ELF-1 (cell line): ENCODE results near the gene STK32C.
"Not testable (repeated sequence)": the region's sequence is repeated elsewhere in the genome, so short reads cannot be mapped to it uniquely, and the experiment has no call there.

Source experiments
- DNase-seq: peaks from one replicate; pipeline ENCODE4 v3.0.0-alpha.2; 2016; ENCODE audit warnings: low read depth, low spot score

Gene STK32C

DNA sequence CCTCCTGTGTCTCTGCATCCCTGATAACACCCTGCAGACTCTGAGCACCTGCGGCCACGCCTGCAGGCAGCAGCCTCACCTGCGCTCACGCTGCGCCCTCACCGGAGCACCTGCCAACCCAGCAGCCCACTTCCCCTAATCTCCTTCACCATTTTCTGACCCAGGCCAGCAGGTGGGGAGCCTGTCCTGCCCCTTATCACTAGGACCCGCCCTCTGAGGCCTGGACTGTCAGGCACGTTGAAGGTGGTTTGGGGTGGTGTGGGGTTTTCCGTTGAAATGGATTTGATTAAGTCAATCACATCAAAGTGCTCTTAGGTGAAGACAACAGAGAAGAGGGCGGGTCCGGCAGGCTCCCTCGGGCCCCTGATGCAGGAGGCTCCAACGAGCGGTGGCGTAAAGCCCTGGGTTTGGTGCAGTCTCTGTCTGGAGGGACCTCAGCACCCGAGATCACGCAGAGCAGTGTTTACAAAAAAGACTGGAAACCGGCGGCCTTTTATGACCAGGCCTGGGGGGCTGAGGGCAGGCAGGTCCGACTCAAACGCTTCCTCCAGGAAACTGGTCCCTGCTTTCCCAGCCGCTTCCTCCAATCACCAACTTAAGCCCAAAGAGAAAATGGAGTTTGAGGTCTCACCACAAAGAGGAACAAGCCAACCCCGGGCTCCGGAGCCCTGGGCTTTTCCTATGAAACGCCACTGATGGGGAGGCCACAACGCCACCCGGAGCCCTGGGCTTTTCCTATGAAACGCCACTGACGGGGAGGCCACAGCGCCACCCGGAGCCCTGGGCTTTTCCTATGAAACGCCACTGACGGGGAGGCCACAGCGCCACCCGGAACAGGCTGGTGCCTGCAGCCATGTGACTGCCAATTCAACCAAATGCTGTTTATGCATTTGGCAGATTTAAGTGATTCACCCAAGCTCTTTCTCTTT, 75.5 kb downstream of the STK32C start:
- DNase-seq: no peak

DNA sequence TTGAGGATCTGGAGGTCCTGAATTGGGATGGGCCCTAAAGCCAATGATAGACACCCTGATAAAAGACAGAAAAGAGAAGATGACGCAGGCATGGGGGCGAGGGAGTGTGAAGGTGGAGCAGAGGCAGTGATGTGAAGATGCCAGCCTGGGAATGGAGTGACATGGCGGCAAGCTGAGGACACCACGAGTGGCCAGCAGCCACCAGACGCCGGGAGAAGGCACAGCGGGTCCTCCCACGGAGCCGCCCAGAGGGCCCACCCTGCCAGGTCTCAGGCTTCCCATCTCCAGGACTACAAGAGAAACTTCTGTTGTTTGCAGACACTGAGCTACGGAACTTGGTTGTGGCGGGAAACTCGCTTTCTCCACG, 76.1 kb downstream of the STK32C start:
- no peak for DNase-seq

DNA sequence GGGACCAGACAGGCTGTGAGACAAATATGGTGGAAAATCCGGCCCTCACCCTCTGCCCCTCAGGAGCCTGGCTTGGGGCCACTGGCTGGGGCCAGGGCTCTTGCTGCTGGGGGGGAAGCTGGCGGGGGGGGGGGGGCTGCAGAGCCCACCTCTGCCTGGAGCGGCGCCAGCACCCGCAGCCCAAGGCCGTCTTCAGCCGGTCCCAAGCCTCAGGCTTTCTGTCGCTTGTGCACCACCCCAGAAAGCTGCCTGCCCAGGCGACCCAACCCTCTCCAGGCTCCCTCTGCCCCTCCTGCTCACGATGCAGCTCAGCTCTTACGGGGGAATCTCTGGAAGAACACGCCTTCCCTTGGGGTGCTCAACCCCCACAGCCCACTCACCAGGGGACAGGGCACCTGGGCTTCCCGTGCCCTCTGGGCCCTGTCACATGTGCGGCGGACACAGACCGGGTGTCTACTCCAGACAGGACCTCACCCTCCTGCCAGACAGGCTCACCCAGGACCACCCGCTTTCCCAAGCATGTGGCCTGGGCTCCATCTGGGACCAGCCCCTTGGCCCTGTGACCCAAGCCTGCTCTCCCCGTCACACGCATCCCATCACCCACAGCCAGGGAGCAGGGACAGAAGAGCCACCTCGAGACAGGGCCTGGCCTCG, 77.1 kb downstream of the STK32C start:
- no peak for DNase-seq

DNA sequence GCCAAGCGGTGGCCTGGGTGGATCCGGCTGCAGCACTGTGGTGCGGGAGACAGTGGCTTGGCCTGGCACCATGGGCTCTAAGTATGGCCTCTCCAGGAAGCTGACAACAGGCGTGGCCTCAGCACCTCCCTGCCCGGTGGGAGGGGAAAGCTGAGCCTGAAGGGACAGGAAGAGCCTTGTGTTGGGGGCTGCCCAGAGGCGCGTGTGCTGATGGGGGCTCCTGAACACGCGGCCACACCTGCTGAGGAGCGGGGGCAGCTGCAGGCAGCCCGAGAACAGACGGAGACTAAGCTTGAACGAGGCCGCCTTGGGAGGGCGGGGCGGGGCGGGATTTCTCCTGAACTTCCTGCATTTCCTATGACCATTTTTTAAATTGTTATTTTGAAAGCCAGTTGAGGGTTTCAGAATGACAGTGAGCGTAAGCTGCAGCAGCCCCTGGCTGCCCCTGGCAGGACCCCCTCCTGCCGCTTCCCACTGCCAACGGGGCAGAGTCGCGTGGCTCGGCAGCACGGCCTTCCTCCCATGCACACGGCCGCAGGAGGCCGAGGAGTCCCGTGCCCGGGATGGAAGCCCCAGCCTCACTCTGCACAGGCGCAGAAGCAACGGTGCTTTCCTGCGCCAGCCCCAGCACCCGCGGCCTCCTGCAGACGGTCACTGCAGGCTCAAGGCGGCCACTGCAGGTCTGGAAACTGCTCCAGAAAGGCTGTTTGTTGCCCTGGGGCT, 77.8 kb downstream of the STK32C start:
- peak; percentile 88 for DNase-seq

DNA sequence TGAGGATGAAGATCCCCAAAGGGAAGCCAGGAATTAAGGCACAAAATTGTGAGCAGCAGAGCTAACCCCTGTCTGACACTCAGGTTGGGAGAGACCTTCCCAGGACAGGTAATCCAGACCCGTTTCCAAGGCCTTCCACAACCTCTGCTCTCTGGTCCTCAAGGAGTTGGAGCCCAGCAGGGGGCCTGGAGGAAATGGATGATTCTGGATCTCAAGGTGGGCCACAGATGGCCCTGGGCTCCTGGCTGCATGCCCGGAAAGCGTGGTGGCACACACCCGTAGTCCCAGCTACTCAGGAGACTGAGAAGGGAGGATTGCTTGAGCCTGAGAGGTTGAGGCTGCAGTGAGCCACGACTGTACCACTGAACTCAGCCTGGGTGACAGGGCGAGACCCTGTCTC, 78.7 kb downstream of the STK32C start:
- no peak for DNase-seq

DNA sequence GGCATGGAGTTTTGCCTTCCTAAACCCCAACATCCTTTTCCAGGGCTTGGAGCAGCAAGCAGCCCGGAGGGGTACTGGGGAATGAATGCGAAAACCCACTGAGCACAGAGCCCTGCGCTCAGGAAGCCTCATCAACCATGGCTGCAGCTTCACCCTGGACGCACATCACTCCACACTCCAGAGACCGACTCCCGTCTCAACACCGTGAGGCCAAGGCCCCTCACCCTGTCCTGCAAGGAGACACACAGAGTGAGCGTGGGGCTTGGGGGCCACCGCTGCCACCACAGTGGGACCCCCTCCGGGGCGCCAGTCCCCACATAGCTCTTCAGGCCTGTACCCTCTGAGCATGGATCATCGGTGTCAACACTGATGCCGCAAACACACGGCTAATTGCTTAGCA, 79.1 kb downstream of the STK32C start:
- no peak for DNase-seq

DNA sequence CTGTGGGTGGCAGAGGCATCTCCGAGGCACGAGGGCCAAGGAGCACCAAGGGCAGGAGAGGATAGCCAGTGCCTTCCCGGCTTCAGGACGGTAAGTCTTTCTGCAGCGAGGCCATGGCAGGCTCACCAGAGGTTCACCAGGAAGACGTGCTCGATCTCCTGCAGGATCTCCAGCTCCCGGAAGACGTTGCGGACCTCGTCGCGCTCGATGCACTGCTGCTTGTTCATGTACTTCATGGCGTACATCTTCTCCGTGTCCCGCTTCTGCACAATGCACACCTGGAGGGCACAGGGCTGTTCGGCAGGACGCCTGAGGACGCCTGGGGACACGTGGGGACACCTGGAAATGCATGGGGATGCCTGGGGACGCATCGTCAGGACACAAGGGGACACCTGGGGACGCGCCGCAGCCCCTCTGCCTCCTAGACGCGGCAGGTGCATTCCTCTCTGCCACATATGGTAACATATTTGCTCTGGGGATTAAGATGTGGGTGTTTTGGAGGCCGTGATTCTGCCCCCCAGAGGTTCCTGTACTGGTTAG, 79.8 kb downstream of the STK32C start:
- DNase-seq: no peak

DNA sequence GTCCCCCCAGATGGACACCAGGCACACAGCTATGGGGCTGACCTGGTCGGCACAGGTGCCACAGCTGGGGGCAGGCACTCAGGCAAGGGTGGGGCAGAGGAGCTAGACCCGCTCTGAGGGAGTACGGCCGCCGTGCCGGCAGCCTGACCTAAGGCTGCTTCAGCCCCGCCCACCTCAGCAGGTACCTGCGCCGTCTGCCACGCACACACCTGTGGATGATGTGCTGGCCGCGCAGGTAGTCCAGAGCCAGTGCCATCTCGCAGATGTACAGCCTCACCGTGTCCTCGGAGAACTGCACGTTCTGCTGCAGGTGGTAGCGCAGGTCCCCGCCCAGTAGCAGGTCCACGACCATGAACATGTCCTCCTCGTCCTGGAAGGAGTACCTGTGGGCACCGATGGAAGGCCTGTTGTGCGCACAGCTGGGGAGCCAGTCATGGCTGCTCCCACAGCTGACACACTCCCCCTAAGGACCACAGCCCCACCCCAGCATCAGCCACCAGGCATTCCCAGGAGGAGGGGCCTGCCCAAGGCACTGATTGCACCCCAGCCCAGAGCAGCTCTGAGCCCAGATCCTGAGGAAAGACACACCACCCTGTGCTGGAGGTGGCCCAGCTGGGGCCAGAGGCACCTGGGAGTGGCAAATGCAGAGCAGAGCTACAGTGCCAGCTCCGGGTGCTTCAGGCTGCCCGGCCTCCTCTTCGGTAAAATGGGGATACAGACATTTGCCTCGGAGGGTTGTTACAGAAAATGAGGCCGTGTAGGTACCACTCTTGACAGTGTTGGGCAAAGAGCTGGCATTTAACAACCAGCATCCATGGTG, 81.0 kb downstream of the STK32C start:
- no peak for DNase-seq

DNA sequence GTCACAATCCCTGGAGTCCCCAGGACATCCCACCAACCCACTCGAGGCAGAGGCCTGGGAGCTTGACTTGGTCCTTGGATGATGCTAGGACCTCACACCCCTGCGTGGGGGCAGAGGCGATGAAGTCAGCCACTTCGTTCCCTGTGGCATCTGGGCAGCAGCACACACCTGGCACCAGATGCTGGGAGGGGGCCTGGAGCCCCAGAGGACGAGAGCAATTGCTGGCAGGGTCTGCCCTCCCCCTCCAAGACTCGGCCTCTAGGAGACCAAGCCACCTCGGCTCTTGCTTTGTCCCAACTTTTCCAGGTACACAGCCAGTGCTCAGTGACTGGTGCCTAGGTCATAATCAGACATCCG, 81.9 kb downstream of the STK32C start:
- DNase-seq: no peak

DNA sequence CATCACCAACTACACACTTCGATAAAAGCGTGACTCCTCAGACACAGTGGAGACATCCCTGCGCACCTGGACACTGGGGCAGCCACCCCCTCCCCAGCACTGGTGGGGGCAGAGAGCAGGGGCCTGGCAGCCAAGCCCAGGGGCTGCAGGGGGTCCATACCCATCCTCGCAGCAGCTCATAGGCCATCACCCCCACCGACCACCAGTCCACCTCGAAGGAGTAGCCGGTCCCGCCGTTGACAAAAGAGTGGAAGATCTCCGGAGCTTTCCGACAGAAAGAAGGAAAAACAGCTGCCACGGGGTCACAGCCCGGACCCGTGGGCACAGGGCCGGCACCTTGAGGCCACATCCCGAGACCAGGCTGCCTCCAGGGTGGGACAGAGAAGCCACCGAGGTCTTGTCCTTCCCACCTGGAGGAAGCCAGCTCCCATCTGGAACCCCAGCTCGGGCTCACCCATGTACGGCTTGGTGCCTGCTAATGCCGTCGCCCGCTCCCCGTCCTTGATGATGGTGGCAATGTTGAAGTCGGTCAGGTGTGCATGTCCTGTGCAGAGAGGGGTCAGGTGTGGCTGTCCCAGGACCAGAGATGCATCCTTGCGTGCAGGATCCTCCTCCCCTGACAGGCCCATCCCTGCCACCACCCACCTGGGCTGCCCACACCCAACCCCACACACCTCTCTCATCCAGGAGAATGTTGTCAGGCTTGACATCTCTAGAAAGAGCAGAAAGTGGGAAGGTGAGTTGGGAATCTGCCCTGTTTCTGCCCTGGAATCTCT, 82.5 kb downstream of the STK32C start:
- no peak for DNase-seq

DNA sequence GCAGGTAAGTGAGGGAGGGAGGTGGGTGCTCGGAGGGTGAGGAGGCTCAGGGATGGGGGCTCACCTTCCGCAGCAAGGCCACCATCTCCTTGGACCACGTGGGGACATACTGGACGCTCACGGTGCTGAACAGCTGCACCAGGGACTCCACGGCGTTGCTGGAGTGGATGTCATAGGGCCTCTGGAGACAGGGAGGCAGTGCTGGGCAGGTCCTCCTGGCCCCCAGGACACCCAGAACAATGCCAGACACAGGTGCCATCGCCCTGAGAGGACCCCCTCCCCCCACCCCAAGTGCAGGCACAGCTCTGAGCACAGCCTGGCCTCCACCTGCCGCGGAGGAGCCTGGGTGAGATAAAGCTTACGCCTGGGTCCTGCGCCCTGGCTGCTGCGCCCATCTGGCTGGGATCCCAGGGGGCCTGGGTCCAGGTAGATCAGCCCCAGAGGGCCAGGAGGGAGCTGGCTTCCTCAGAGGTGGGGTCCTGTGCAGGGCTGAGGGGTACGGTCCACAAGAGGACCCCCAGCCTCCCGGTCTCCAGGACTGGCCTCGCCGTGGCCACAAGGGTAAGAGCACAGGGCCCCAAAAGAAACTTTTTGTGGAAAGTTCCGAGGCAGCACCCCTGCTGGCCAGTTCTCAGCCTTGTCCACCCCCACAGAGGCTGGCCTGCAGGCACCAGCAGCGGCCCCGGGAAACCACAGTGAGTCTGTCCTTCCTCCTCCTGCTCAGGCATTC, 83.2 kb downstream of the STK32C start:
- DNase-seq: no peak

DNA sequence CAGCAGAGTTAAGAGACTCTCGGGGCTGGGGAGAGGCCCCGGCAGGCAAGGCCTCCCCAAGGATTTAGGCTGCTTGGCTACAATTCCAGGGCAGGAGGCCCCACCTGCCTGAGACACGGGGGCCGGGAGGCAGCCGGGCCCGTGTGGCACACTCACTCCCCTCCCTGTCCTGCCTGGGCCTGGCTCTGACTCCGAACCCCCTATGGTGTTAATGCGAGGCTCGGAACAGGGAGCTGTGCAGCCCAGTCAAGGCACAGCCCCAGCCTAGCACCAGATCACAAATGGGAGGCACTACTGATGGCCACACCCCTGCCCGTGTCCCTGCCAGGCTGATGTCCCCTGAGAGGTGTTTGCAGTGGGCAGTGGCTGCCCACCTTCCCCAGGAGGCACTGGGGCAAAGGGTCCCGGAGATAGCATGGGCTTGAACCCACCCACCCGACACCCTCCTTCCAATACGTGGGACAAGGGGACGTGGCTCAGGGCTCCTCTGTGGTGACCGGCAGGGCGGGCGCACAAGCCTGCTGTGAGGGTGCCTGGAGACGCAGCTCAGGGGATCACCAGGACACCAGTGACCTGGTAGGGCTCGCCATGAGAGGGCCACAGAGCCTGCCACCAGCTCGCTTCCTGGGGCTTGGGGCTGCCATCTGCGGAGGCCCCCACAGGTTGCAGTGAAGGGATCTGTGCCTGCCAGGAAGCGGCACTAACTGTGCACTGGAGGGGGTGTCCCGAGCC, 84.0 kb downstream of the STK32C start:
- no peak for DNase-seq

DNA sequence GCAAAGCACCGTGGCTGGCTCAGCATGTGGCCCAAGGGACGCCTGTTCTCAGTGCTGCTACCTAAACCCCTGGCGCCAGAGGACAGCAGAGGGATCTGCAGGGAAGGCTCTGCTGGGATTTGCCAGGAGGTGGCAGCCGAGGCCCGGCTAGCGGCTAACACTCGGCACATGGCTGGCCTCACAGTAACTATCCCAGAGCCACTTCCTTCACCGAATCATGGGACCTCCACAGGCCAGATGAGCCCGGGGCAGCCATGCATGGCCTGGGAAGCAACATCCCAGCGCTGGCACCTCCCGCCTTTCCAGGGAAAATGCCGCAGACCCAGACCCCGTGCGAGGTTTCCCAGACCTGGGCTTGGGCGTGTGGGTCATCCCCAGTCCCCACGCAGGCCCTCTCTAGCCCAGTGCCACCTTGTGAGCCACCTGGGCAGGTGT, 84.6 kb downstream of the STK32C start:
- DNase-seq: peak; percentile 95

DNA sequence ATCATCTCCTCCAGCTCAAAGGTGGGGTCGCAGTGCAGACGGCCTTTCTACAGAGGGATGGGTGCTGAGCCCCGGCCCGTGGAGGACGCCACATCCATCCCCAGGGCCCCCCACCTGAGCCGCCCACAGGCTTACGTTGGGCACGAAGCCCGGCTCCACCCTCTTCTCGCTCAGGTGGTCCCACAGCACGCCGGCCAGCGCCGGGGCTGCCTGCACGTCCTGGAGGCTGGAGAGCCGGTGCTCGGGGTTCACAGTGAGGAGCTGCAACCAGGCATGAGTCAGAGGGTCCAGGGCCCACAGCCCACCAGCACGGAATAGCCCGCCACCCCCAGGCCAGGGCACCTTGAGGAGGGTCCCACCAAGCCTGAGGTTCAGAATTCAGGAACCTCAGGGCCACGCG, 85.0 kb downstream of the STK32C start:
- DNase-seq: no peak

DNA sequence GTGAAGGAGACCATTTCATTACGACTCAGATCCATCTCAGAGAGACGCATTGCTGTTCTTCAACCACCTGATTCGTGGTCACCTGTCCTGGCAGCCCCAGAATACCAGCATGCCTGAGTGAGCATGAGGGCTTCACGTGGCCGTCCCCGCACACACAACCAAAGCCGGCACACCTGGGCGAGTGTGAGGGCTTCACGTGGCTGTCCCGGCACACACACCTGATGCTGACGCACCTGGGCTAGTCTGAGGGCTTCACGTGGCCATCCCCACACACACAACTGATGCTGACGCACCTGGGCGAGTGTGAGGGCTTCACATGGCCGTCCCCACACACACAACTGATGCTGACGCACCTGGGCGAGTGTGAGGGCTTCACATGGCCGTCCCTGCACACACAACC, 86.8 kb downstream of the STK32C start:
- DNase-seq: not testable (repeated sequence)

DNA sequence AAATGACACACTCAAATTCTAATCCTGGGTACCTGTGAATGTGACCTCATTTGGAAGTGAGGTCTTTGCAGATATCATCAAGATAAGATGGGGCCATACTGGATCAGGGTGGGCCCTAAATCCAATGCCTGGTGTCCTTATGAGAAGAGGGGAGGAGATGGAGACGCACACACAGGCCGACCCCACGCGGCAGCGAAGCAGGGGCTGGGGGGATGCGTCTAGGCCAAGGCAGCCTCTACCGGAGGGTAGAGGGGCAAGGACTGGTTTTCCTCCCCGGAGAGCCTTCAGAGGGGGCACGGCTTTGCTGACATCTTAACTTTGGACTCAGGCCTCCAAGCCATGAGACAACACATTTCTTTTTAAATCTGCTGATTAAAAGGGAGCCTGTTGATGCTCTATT, 87.7 kb downstream of the STK32C start:
- DNase-seq: no peak

DNA sequence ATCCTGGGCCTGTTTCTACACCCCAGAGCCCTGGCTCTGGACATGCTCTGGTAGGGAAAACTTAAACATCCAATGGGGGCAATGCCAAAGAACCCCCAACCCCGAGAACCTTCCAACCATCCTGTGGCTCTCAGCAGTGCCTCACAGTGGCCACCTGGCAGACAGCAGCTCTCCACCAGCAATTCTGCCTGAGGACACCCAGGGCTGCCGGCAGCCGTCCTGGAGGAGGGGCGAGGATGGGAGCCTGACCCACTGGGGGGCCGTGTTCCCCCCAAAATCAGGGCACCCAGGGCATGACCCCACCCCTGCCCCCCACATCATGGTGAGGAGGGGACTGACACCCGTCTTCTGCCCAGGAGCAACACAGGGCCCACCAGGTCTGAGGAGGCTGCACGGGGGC, 88.3 kb downstream of the STK32C start:
- no peak for DNase-seq

DNA sequence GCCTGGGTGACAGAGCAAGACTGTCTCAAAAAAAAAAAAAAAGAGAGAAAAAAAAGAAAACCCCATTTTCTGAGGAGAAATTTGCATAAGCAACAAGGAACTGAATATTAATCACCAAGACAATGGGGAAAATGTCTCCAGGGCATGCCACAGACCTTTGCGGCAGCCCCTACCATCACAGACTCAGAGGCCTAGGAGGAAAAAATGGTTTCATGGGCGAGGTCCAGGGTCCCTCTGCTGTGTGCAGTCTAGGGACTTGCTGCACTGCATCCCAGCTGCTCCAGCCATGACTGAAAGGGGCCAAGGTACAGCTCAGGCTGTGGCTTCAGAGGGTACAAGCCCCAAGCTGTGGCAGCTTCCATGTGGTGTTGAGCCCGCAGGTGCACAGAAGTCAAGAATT, 91.3 kb downstream of the STK32C start:
- DNase-seq: not testable (repeated sequence)

DNA sequence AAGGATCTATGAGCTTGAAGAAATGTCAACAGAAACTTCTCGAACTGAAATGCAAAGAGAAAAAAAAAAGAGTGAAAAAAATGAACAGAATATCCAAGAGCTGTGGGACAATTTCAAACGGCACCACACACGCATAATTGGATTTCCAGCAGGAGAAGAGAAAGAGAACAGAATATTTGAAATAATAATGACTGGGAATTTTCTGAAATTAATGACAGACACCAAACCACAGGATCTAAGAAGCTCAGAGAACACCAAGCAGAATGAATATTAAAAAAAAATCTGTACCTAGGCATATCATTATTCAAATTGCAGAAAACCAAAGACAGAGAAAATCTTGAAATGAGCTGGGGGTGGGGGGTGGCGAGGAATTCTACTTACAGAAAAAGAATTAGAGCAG, 93.8 kb downstream of the STK32C start:
- DNase-seq: no peak
